B cell (primary cell): Measurements from ENCODE around the gene AQP3. TPM values are rescaled to one million over a fixed set of nuclear protein-coding genes. Genes with fewer than 3 reads are reported as not detected.

ENCODE experiments used
- ATAC-seq: fragments of 200-7000 bp; cut with Tn5 transposase; one replicate; pipeline ENCODE4 v1.10.0; 2021; ENCODE audit warnings: low read depth, mild to moderate bottlenecking, moderate number of reproducible peaks, moderate library complexity
- CTCF ChIA-PET: fragments of 350-600 bp; sonication (Branson Sonifier 250); formaldehyde crosslinking; loops from one replicate; lab custom pipeline; 2021; ENCODE audit warnings: antibody characterized with exemption, inconsistent platforms; lab: Charles Lee
- POLR2A ChIA-PET: fragments of 350-600 bp; sonication (Branson Sonifier 250); formaldehyde crosslinking; loops from one replicate; lab custom pipeline; 2021; ENCODE audit warnings: antibody characterized with exemption; lab: Charles Lee
- DNase-seq: peaks from one replicate; pipeline ENCODE4 v3.0.0; 2013
- H2AFZ ChIP-seq: 2 replicates; pipeline ENCODE4 v1.6.1; 2012; ENCODE audit warnings: mild to moderate bottlenecking, low read depth, low read length; ENCODE audit not compliant: insufficient read depth, poor library complexity, severe bottlenecking
- H3K27ac ChIP-seq, 2 donors: 1 replicate in 1 of 2; 2 replicates in 1 of 2; pipeline ENCODE4 v1.5.1; 2012 to 2013; ENCODE audit warnings: low read length in 2 of 2, mild to moderate bottlenecking in 2 of 2, moderate library complexity in 1 of 2
- H3K27me3 ChIP-seq, 4 experiments: fragments of 200-600 bp in 1 of 4; sonication (generic) in 1 of 4; replicated peaks in 1 of 4; 1 replicate in 2 of 4; 2 replicates in 2 of 4; pipeline versions ENCODE4 v1.6.1 to v1.7.0; 2013 to 2016; ENCODE audit warnings: low read length in 3 of 4, mild to moderate bottlenecking in 2 of 4, mixed read lengths in 1 of 4, moderate library complexity in 1 of 4; ENCODE audit not compliant: insufficient read depth in 4 of 4, control insufficient read depth in 3 of 4; ENCODE audit errors: control extremely low read depth in 1 of 4
- H3K36me3 ChIP-seq, 2 experiments: replicated peaks in 1 of 2; 1 replicate in 1 of 2; 2 replicates in 1 of 2; pipeline versions ENCODE4 v1.6.1 to v1.7.1; 2013; ENCODE audit warnings: low read length in 1 of 2; ENCODE audit not compliant: insufficient read depth in 2 of 2, control insufficient read depth in 1 of 2; ENCODE audit errors: control extremely low read depth in 1 of 2, extremely low read depth in 1 of 2
- H3K4me1 ChIP-seq, 2 donors: fragments of 200-600 bp in 1 of 2; sonication (generic) in 1 of 2; 1 replicate in 1 of 2; 2 replicates in 1 of 2; pipeline versions ENCODE4 v1.5.1 to v1.6.1; 2013 to 2017; ENCODE audit warnings: low read length in 2 of 2; ENCODE audit not compliant: control insufficient read depth in 2 of 2, insufficient read depth in 2 of 2
- H3K4me2 ChIP-seq: replicated peaks from 2 replicates; pipeline ENCODE3; 2012; ENCODE audit warnings: mild to moderate bottlenecking, low read depth, low read length; ENCODE audit not compliant: poor library complexity, severe bottlenecking
- H3K4me3 ChIP-seq, 5 experiments: fragments of 200-600 bp in 1 of 5; sonication (generic) in 1 of 5; 1 replicate in 3 of 5; 2 replicates in 2 of 5; pipeline versions ENCODE4 v1.5.1 to v1.7.0; 2011 to 2016; ENCODE audit warnings: low read length in 4 of 5, mild to moderate bottlenecking in 4 of 5, low read depth in 2 of 5, control low read depth in 1 of 5, moderate library complexity in 1 of 5; ENCODE audit not compliant: insufficient read depth in 1 of 5; ENCODE audit errors: control extremely low read depth in 1 of 5, extremely low read depth in 1 of 5
- H3K79me2 ChIP-seq: fragments of 200-600 bp; sonication (generic); one replicate; pipeline ENCODE4 v1.6.0; 2016; ENCODE audit warnings: low read length; ENCODE audit not compliant: control insufficient read depth, insufficient read depth
- H3K9ac ChIP-seq: fragments of 200-600 bp; sonication (generic); 2 replicates; pipeline ENCODE4 v1.6.1; 2017; ENCODE audit warnings: mild to moderate bottlenecking, low read length, moderate library complexity
- H3K9me3 ChIP-seq, 3 donors: one replicate each; pipeline versions ENCODE4 v1.6.1 to v1.7.1; 2013; ENCODE audit warnings: low read length in 2 of 3; ENCODE audit not compliant: control insufficient read depth in 2 of 3, insufficient read depth in 1 of 3; ENCODE audit errors: control extremely low read depth in 1 of 3
- H4K20me1 ChIP-seq: 2 replicates; pipeline ENCODE4 v1.6.0; 2012; ENCODE audit warnings: mild to moderate bottlenecking, low read length; ENCODE audit not compliant: insufficient read depth, control insufficient read depth, poor library complexity, severe bottlenecking
- H3K27ac Mint-ChIP-seq: one replicate; pipeline ENCODE4 v1.8.0; 2021; ENCODE audit warnings: mixed read lengths
- H3K27me3 Mint-ChIP-seq: one replicate; pipeline ENCODE4 v1.8.0; 2021; ENCODE audit warnings: mixed read lengths
- H3K4me1 Mint-ChIP-seq: one replicate; pipeline ENCODE4 v1.8.0; 2021; ENCODE audit warnings: mixed read lengths
- H3K4me3 Mint-ChIP-seq: one replicate; pipeline ENCODE4 v1.8.0; 2021; ENCODE audit warnings: mixed read lengths
- H3K9me3 Mint-ChIP-seq: one replicate; pipeline ENCODE4 v1.8.0; 2022; ENCODE audit warnings: mixed read lengths; ENCODE audit not compliant: insufficient read depth
- EZH2 ChIP-seq: IDR thresholded peaks from 2 replicates; pipeline ENCODE4 v1.6.1; 2012; ENCODE audit warnings: borderline replicate concordance, low read depth, mild to moderate bottlenecking, moderate library complexity, low read length; ENCODE audit not compliant: insufficient read depth, poor library complexity, severe bottlenecking
- WGBS: methylation state at CpG from one replicate; pipeline ENCODE4 v1.1.5; 2013; ENCODE audit warnings: missing lambda C conversion rate; ENCODE audit not compliant: insufficient coverage; 5-methylcytosine and 5-hydroxymethylcytosine counted together
- intact Hi-C: fragments of 100-400 bp; cut with micrococcal nuclease; formaldehyde crosslinking; loops from one replicate; pipeline ENCODE4 v1.10.0; 2022
- polyA plus RNA-seq: library from polyadenylated mRNA; depleted of rRNA; stranded (reverse); fragments of >200 nt; gene quantifications from 2 replicates; pipeline ENCODE4 v1.2.3, GENCODE V29; 2012
- total RNA-seq, 2 donors: library from RNA; stranded (reverse); fragments of 120-200 nt in 1 of 2; gene quantifications; 1 replicate in 1 of 2; 2 replicates in 1 of 2; pipeline versions ENCODE4 v1.2.3 to v1.2.4, GENCODE V29; 2013 to 2022
- TF ChIP-seq, protein P1 (sequence below): fragments of 200-600 bp; IDR thresholded peaks from one replicate; pipeline ENCODE4 v1.8.0; 2022; ENCODE audit warnings: antibody characterized with exemption, mild to moderate bottlenecking

The AQP3 gene
- total and polyA plus RNA-seq, 2 donors (not counting 1 experiment from before 2014, with no cell fraction given) = 1.8 to 10.0 TPM

DNA sequence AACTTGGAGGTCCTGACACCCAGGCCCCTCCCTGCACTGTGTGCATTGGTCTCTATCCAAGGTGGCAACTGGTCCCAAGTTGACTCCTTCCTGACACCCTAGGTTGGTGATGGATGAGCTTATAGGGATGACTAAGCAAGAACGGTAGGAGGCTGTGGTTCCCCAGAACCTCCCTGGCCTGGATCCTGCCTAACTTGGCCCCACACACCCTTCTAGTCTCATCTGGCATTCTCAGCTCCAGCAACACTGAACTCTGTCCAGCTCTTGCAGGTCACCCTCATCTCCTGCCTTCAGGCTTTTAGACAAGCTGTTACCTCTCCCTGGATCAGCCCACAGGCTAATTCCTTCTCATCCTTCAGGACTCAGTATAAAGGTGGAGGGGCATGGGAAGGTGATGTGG lies 16.5 kb downstream of the AQP3 start:
- no peak for ATAC-seq
- WGBS = no CpG with 5 or more reads among the region's 1 CpG
- H3K79me2 ChIP-seq = no peaks in the 10 kb centered on the region
- no peaks in the 10 kb centered on the region for H4K20me1 ChIP-seq
- Mint-ChIP-seq H3K27me3 (no peaks in the 10 kb centered on the region), H3K4me1 (no peaks in the 10 kb centered on the region), H3K4me3 (no peak overlapping the region), H3K27ac (no peak overlapping the region), H3K9me3 (no peaks in the 10 kb centered on the region)
- POLR2A ChIA-PET = no interaction called here
- no peak for DNase-seq
- H3K4me1 ChIP-seq = no peaks in the 10 kb centered on the region
- no peaks in the 10 kb centered on the region for H3K9me3 ChIP-seq
- no peak overlapping the region for H2AFZ ChIP-seq
- H3K27ac ChIP-seq = no peak overlapping the region
- no peak overlapping the region for H3K4me3 ChIP-seq
- intact Hi-C loops = no loop called here
- H3K4me2 ChIP-seq = no peak overlapping the region
- no peaks in the 10 kb centered on the region for H3K36me3 ChIP-seq
- TF ChIP-seq, protein P1, sequence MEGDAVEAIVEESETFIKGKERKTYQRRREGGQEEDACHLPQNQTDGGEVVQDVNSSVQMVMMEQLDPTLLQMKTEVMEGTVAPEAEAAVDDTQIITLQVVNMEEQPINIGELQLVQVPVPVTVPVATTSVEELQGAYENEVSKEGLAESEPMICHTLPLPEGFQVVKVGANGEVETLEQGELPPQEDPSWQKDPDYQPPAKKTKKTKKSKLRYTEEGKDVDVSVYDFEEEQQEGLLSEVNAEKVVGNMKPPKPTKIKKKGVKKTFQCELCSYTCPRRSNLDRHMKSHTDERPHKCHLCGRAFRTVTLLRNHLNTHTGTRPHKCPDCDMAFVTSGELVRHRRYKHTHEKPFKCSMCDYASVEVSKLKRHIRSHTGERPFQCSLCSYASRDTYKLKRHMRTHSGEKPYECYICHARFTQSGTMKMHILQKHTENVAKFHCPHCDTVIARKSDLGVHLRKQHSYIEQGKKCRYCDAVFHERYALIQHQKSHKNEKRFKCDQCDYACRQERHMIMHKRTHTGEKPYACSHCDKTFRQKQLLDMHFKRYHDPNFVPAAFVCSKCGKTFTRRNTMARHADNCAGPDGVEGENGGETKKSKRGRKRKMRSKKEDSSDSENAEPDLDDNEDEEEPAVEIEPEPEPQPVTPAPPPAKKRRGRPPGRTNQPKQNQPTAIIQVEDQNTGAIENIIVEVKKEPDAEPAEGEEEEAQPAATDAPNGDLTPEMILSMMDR = no peak
- no peak overlapping the region for H3K9ac ChIP-seq
- CTCF ChIA-PET = no interaction called here
- peaks cover 0 to 3% (median 0%) of the 10 kb centered on the region in 4 experiments for H3K27me3 ChIP-seq

DNA sequence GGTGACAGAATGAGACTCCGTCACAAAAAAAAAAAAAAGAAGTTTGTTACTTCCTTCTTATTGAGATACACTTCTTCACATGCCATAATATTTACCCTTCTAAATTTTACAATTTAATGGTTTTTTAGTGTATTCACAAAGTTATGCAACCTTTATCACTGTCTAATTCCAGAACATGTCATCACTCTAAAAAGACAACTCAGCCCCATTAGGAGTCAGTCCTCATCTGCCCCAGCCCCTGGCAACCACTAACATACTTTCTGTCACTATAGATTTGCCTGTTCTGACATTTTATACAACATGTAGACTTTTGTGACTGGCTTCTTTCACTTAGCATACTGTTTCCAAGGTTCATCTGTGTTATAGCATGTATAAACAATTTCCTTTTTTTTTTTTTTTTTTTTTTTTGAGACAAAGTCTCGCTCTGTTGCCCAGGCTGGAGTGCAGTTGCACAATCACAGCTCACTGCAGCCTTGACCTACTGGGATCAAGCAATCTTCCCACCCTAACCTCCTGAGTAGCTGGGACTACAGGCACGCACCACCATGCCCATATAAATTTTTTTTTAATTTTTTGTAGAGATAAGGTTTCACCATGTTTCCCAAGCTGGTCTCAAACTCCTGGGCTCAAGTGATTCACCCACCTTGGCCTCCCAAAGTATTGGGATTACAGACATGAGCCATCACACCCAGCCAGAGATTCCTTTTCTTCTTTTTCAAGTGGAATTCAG lies 18.0 kb downstream of the AQP3 start:
- no peak overlapping the region for H3K27ac Mint-ChIP-seq
- no peak for ATAC-seq

More for the DNA sequence above, 18.0 kb downstream of the AQP3 start:
- intact Hi-C loops = no loop called here
- H2AFZ ChIP-seq = no peak overlapping the region
- Mint-ChIP-seq H3K4me3 (no peak overlapping the region), H3K9me3 (no peaks in the 10 kb centered on the region), H3K27me3 (no peaks in the 10 kb centered on the region), H3K4me1 (no peaks in the 10 kb centered on the region)
- H3K36me3 ChIP-seq = no peaks in the 10 kb centered on the region
- no peak overlapping the region for H3K4me2 ChIP-seq
- no CpG with 5 or more reads among the region's 3 CpGs for WGBS
- no peak overlapping the region for H3K27ac ChIP-seq
- no peaks in the 10 kb centered on the region for H4K20me1 ChIP-seq
- H3K9me3 ChIP-seq = no peaks in the 10 kb centered on the region
- no peak overlapping the region for H3K9ac ChIP-seq
- POLR2A ChIA-PET = no interaction called here
- H3K79me2 ChIP-seq = no peaks in the 10 kb centered on the region
- TF ChIP-seq EZH2 = no peak
- TF ChIP-seq, protein P1 = no peak
- CTCF ChIA-PET = no interaction called here
- H3K4me3 ChIP-seq = no peak overlapping the region
- H3K4me1 ChIP-seq = no peaks in the 10 kb centered on the region
- no peaks in the 10 kb centered on the region for H3K27me3 ChIP-seq
- no peak for DNase-seq
